HCT116 (cell line): ENCODE data around the gene BCL11A. TPM values are rescaled to one million over a fixed set of nuclear protein-coding genes. Genes with fewer than 3 reads are reported as not detected.

Experiments used
- ATAC-seq: fragments of 200-7000 bp; cut with Tn5 transposase; 2 replicates; pipeline ENCODE4 v1.9.1; 2020; ENCODE audit warnings: mild to moderate bottlenecking, moderate library complexity
- BruUV-seq: library from RNA; stranded (reverse); fragments of 400-500 nt; replicated peaks from 2 replicates; lab custom pipeline; 2021; lab: Mats Ljungman, UMichigan
- CTCF ChIA-PET: fragments of 300-600 bp; sonication (Branson Sonifier 250); formaldehyde crosslinking; loops from one replicate; lab custom pipeline; 2021; ENCODE audit warnings: antibody characterized with exemption; lab: Charles Lee
- POLR2A ChIA-PET: fragments of 300-600, 350-600 bp; sonication (Branson Sonifier 250); formaldehyde crosslinking; loops from one replicate; lab custom pipeline; 2021; ENCODE audit warnings: antibody characterized with exemption; lab: Charles Lee
- RAD21 ChIA-PET, 2 experiments: fragments of 300-600 bp; sonication (Branson Sonifier 250); formaldehyde crosslinking; loops; one replicate each; lab custom pipeline; 2023; ENCODE audit warnings: low total read pairs in 2 of 2; ENCODE audit not compliant: uncharacterized antibody in 2 of 2, unreplicated experiment in 2 of 2, low non-redundant PET in 1 of 2; lab: Charles Lee
- DNase-seq: peaks from one replicate; pipeline ENCODE4 v3.0.0-alpha.2; 2010; ENCODE audit warnings: low read depth, low spot score
- H2AFZ ChIP-seq: fragments of 200-600 bp; shearing (Covaris generic), sonication (generic); 2 replicates; pipeline ENCODE4 v1.6.1; 2017; ENCODE audit warnings: low read depth, mixed run types, mixed read lengths, antibody characterized with exemption, low read length; ENCODE audit not compliant: poor library complexity, severe bottlenecking
- H3K27ac ChIP-seq: 2 replicates; pipeline ENCODE4 v1.5.1; 2012; ENCODE audit warnings: low read depth, low read length
- H3K27me3 ChIP-seq: fragments of 200-600 bp; sonication (generic); 2 replicates; pipeline ENCODE4 v1.6.1; 2016; ENCODE audit warnings: mixed run types, low read length, mixed read lengths; ENCODE audit not compliant: insufficient read depth
- H3K36me3 ChIP-seq, 2 experiments: fragments of 200-500 bp in 1 of 2; fragments of 200-600 bp in 1 of 2; sonication (Bioruptor generic) in 1 of 2; sonication (generic) in 1 of 2; 2 replicates each; pipeline versions ENCODE4 v1.5.1 to v1.6.1; 2014 to 2016; ENCODE audit warnings: low read length in 2 of 2, inconsistent platforms in 1 of 2, mixed read lengths in 1 of 2, mixed run types in 1 of 2; ENCODE audit not compliant: insufficient read depth in 2 of 2, control insufficient read depth in 1 of 2
- H3K4me1 ChIP-seq, 2 experiments: fragments of 200-600 bp in 1 of 2; sonication (generic) in 1 of 2; 2 replicates each; pipeline versions ENCODE4 v1.5.1 to v1.6.1; 2012 to 2017; ENCODE audit warnings: low read length in 2 of 2, inconsistent platforms in 1 of 2, mild to moderate bottlenecking in 1 of 2, mixed read lengths in 1 of 2, mixed run types in 1 of 2, moderate library complexity in 1 of 2; ENCODE audit not compliant: insufficient read depth in 2 of 2, control insufficient read depth in 1 of 2
- H3K4me2 ChIP-seq: fragments of 200-600 bp; sonication (generic); 2 replicates; pipeline ENCODE4 v1.6.1; 2017; ENCODE audit warnings: mixed run types, low read length, mixed read lengths
- H3K4me3 ChIP-seq, 2 experiments: fragments of 200-600 bp in 1 of 2; sonication (generic) in 1 of 2; replicated peaks in 1 of 2; 2 replicates each; pipeline ENCODE4 v1.5.1; 2011 to 2016; ENCODE audit warnings: low read length in 2 of 2, control low read depth in 1 of 2, low read depth in 1 of 2, mild to moderate bottlenecking in 1 of 2, mixed read lengths in 1 of 2, mixed run types in 1 of 2
- H3K79me2 ChIP-seq: fragments of 200-600 bp; sonication (generic); 2 replicates; pipeline ENCODE4 v1.6.1; 2017; ENCODE audit warnings: mild to moderate bottlenecking, mixed run types, low read length, moderate library complexity, mixed read lengths; ENCODE audit not compliant: insufficient read depth
- H3K9ac ChIP-seq: fragments of 200-600 bp; sonication (generic); 2 replicates; pipeline ENCODE4 v1.6.1; 2016; ENCODE audit warnings: low read length, mixed read lengths
- H3K9me2 ChIP-seq: fragments of 200-600 bp; sonication (generic), shearing (Covaris generic); 2 replicates; pipeline ENCODE4 v1.6.1; 2017; ENCODE audit warnings: mixed run types, mild to moderate bottlenecking, moderate library complexity; ENCODE audit not compliant: insufficient read depth
- H3K9me3 ChIP-seq, 2 experiments: fragments of 200-500 bp in 1 of 2; fragments of 200-600 bp in 1 of 2; sonication (Bioruptor generic) in 1 of 2; sonication (generic) in 1 of 2; 2 replicates each; pipeline ENCODE4 v1.6.1; 2014 to 2017; ENCODE audit warnings: low read length in 2 of 2, mixed read lengths in 2 of 2, inconsistent platforms in 1 of 2, low read depth in 1 of 2, mild to moderate bottlenecking in 1 of 2, mixed run types in 1 of 2, moderate library complexity in 1 of 2; ENCODE audit not compliant: control insufficient read depth in 1 of 2, insufficient read depth in 1 of 2
- H4K20me1 ChIP-seq: fragments of 200-600 bp; sonication (generic), shearing (Covaris generic); 2 replicates; pipeline ENCODE4 v1.6.1; 2017; ENCODE audit warnings: mixed run types, mild to moderate bottlenecking, moderate library complexity; ENCODE audit not compliant: insufficient read depth
- EGR1 ChIP-seq: IDR thresholded peaks from 2 replicates; pipeline ENCODE4 v1.6.1; 2012; ENCODE audit warnings: low read depth
- EZH2 ChIP-seq: fragments of 200-600 bp; sonication (generic); IDR thresholded peaks from 2 replicates; pipeline ENCODE4 v1.6.1; 2017; ENCODE audit warnings: antibody characterized with exemption, mixed run types
- EZH2phosphoT487 ChIP-seq: fragments of 200-600 bp; IDR thresholded peaks from 2 replicates; pipeline ENCODE4 v1.6.1; 2018; ENCODE audit warnings: antibody characterized with exemption, borderline replicate concordance
- FOSL1 ChIP-seq: IDR thresholded peaks from 2 replicates; pipeline ENCODE4 v1.6.1; 2012; ENCODE audit warnings: low read depth
- POLR2A ChIP-seq: IDR thresholded peaks from 2 replicates; pipeline ENCODE4 v1.7.0; 2011; ENCODE audit warnings: borderline replicate concordance; ENCODE audit not compliant: insufficient read depth, insufficient read length; ENCODE audit errors: extremely low read depth
- REST ChIP-seq: IDR thresholded peaks from 2 replicates; pipeline ENCODE4 v1.6.1; 2012; ENCODE audit warnings: low read depth
- YY1 ChIP-seq: IDR thresholded peaks from 2 replicates; pipeline ENCODE4 v1.6.1; 2011; ENCODE audit warnings: low read length, low read depth, moderate library complexity, mild to moderate bottlenecking; ENCODE audit not compliant: insufficient replicate concordance; ENCODE audit errors: extremely low read depth
- ZBTB33 ChIP-seq: IDR thresholded peaks from 2 replicates; pipeline ENCODE4 v1.6.1; 2011; ENCODE audit warnings: mild to moderate bottlenecking, low read length, moderate library complexity; ENCODE audit not compliant: insufficient replicate concordance; ENCODE audit errors: extremely low read depth
- ZFX ChIP-seq: fragments of 450-650 bp; IDR thresholded peaks from 2 replicates; pipeline ENCODE4 v1.6.1; 2017
- intact Hi-C: fragments of 100-400 bp; cut with micrococcal nuclease; formaldehyde crosslinking; loops from 2 replicates; pipeline ENCODE4 v1.10.0; 2022
- total RNA-seq: library from RNA; stranded (reverse); gene quantifications from one replicate; pipeline ENCODE4 v1.2.1, GENCODE V29; 2021; ENCODE audit not compliant: unreplicated experiment
- TF ChIP-seq, protein P1 (sequence below): IDR thresholded peaks from 2 replicates; pipeline ENCODE4 v1.6.1; 2012
- TF ChIP-seq, protein P2 (sequence below), 3 experiments: fragments of 200-600 bp in 1 of 3; sonication (generic) in 1 of 3; IDR thresholded peaks in 2 of 3; conservative IDR thresholded peaks in 1 of 3; 2 replicates each; pipeline ENCODE4 v1.5.1; 2012 to 2017; ENCODE audit warnings: low read depth in 2 of 3, low read length in 2 of 3, antibody characterized with exemption in 1 of 3, borderline replicate concordance in 1 of 3, control low read depth in 1 of 3, mild to moderate bottlenecking in 1 of 3, mixed read lengths in 1 of 3, mixed run types in 1 of 3, moderate library complexity in 1 of 3; ENCODE audit not compliant: insufficient read depth in 1 of 3

Gene BCL11A
- total RNA-seq, 1 experiment from 2014 or later = 0.71 TPM

DNA sequence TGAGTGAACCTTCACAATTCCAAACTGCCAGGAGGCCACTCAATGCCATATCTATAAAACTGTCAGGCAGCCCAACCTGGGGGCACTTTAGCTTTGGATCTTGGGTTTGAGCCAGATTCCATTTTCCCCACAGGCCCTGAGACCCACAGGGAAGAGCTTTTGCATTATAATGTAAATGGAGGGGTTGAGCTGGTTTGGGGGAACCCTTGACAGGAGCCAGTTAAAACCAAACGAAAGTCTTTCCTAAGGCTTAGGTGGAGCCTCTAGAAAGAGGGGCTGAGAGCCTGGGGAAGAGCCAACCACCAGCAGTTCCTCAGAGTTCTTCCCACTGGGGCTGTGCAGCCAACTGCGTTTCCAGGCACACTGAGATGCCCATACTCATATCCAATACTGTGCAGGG lies 42.7 kb downstream of the BCL11A start:
- H3K4me3 ChIP-seq = no peak overlapping the region
- H3K9me3 ChIP-seq = no peaks in the 10 kb centered on the region
- POLR2A ChIA-PET = no interaction called here
- no peaks in the 10 kb centered on the region for H3K36me3 ChIP-seq
- H4K20me1 ChIP-seq = no peaks in the 10 kb centered on the region
- no peak overlapping the region for H3K27ac ChIP-seq
- DNase-seq (no peak), ATAC-seq (no peak)
- no peak overlapping the region for H3K4me2 ChIP-seq
- BruUV-seq = no TSS peak
- no peaks in the 10 kb centered on the region for H3K9me2 ChIP-seq
- RAD21 ChIA-PET = no interaction called here
- TF ChIP-seq, protein P1, sequence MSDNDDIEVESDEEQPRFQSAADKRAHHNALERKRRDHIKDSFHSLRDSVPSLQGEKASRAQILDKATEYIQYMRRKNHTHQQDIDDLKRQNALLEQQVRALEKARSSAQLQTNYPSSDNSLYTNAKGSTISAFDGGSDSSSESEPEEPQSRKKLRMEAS = no peak
- TF ChIP-seq REST (no peak), ZBTB33 (no peak), POLR2A (no peak), ZFX (no peak), YY1 (no peak), EZH2phosphoT487 (no peak), EGR1 (no peak), EZH2 (no peak), FOSL1 (no peak)
- TF ChIP-seq, protein P2, sequence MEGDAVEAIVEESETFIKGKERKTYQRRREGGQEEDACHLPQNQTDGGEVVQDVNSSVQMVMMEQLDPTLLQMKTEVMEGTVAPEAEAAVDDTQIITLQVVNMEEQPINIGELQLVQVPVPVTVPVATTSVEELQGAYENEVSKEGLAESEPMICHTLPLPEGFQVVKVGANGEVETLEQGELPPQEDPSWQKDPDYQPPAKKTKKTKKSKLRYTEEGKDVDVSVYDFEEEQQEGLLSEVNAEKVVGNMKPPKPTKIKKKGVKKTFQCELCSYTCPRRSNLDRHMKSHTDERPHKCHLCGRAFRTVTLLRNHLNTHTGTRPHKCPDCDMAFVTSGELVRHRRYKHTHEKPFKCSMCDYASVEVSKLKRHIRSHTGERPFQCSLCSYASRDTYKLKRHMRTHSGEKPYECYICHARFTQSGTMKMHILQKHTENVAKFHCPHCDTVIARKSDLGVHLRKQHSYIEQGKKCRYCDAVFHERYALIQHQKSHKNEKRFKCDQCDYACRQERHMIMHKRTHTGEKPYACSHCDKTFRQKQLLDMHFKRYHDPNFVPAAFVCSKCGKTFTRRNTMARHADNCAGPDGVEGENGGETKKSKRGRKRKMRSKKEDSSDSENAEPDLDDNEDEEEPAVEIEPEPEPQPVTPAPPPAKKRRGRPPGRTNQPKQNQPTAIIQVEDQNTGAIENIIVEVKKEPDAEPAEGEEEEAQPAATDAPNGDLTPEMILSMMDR (IDR thresholded peaks at IDR 0.05 in 2 of 3, conservative IDR thresholded peaks at IDR 0.05 in 1 of 3; ENCODE audit: borderline replicate concordance in 1 of 3, insufficient read depth in 1 of 3, low read depth in 2 of 3, low read length in 2 of 3) = no peak
- intact Hi-C loops = no loop called here
- H3K4me1 ChIP-seq = peaks cover 0 to 9% of the 10 kb centered on the region in 2 experiments; a peak in 3 of 4 replicates
- no peak overlapping the region for H2AFZ ChIP-seq
- H3K9ac ChIP-seq = no peak overlapping the region
- H3K27me3 ChIP-seq = peaks cover 6% of the 10 kb centered on the region
- CTCF ChIA-PET = no interaction called here
- H3K79me2 ChIP-seq = no peaks in the 10 kb centered on the region
